ENCODE results near the gene EFCAB7. TPM values are rescaled to one million over a fixed set of nuclear protein-coding genes. Genes with fewer than 3 reads are reported as not detected.

Gene EFCAB7
- total and polyA plus RNA-seq, 2 of the 13 experiments (the other 11 are each of a cell fraction or from before 2014, with no cell fraction given), result 1.7 to 5.4 TPM

DNA sequence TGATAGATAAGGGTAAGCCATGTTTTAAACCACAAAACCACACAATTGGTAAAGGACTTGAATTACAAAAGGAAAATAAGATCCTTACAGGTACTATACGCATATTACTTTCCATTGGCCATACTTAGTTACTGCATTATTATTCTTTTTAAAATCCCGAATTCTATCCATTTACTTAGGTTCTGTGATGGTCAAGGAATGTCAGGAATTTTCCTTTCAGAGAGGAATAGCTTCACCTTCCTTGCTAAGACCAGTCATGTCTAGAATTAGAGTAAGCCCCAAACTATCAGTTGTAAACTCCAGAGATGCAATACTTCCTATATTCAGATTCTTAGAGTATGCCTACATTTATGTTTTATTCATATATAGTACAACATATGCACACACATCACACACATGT is 13.7 kb downstream of the EFCAB7 start:
- Histone ChIP-seq H3K4me2 (ENCODE audit: low read depth, low read length) (no peak overlapping the region), H3K79me2 (ENCODE audit: insufficient read depth, low read length) (no peaks in the 10 kb centered on the region), H3K36me3 (replicated peaks in 1 of 2; ENCODE audit: control insufficient read depth in 1 of 2, insufficient read depth in 2 of 2, low read length in 2 of 2) (no peaks in the 10 kb centered on the region), H3K27ac (ENCODE audit: extremely low read length, insufficient read depth, low read length) (no peak overlapping the region), H3K4me3 (replicated peaks in 1 of 3; ENCODE audit: insufficient read depth in 1 of 3, low read depth in 2 of 3, low read length in 3 of 3) (no peak overlapping the region), H3K9ac (ENCODE audit: insufficient read depth, low read depth, low read length) (no peak overlapping the region), H4K20me1 (ENCODE audit: insufficient read depth, low read length) (no peaks in the 10 kb centered on the region), H3K4me1 (ENCODE audit: insufficient read depth, low read length) (peaks cover 6% of the 10 kb centered on the region; the same call in 1 of the 2 replicates), H3K27me3 (ENCODE audit: control insufficient read depth in 1 of 2, insufficient read depth in 2 of 2, low read length in 2 of 2) (no peaks in the 10 kb centered on the region), H2AFZ (ENCODE audit: low read length) (no peak overlapping the region), H3K9me3 (ENCODE audit: low read length) (no peaks in the 10 kb centered on the region)
- FAIRE-seq, result no peak
- ATAC-seq, result no peak
- CTCF ChIA-PET (ENCODE audit: low intra/inter-chr PET ratio, low total read pairs), result no interaction called here
- no peak for DNase-seq (ENCODE audit: low spot score)
- BruUV-seq (replicated peaks), result no TSS peak
- in situ Hi-C loops (cut with HindIII; ENCODE audit: extremely low pct_ligation_motif_present, low pct_unique_long_range_greater_than_20kb), result loop anchor here (25.0 kb wide), 1 partner anchor 525 kb away; no protein-coding TSS in a partner anchor
- TF ChIP-seq, protein P1, sequence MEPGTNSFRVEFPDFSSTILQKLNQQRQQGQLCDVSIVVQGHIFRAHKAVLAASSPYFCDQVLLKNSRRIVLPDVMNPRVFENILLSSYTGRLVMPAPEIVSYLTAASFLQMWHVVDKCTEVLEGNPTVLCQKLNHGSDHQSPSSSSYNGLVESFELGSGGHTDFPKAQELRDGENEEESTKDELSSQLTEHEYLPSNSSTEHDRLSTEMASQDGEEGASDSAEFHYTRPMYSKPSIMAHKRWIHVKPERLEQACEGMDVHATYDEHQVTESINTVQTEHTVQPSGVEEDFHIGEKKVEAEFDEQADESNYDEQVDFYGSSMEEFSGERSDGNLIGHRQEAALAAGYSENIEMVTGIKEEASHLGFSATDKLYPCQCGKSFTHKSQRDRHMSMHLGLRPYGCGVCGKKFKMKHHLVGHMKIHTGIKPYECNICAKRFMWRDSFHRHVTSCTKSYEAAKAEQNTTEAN (CRISPR knock-in tag; conservative IDR thresholded peaks at IDR 0.05), result no peak
- TF ChIP-seq ZNF572 (CRISPR knock-in tag; IDR thresholded peaks at IDR 0.05), result no peak
- TF ChIP-seq AGO1 (IDR thresholded peaks at IDR 0.05; ENCODE audit: low read depth, low read length, poor library complexity, severe bottlenecking), result no peak
- TF ChIP-seq CREB1 (IDR thresholded peaks at IDR 0.05), result no peak
- no peak for TF ChIP-seq CREB1 (CRISPR knock-in tag; IDR thresholded peaks at IDR 0.05)
- TF ChIP-seq, protein P2, sequence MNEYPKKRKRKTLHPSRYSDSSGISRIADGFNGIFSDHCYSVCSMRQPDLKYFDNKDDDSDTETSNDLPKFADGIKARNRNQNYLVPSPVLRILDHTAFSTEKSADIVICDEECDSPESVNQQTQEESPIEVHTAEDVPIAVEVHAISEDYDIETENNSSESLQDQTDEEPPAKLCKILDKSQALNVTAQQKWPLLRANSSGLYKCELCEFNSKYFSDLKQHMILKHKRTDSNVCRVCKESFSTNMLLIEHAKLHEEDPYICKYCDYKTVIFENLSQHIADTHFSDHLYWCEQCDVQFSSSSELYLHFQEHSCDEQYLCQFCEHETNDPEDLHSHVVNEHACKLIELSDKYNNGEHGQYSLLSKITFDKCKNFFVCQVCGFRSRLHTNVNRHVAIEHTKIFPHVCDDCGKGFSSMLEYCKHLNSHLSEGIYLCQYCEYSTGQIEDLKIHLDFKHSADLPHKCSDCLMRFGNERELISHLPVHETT (CRISPR knock-in tag; conservative IDR thresholded peaks at IDR 0.05), result no peak
- no peak for TF ChIP-seq MYNN (CRISPR knock-in tag; IDR thresholded peaks at IDR 0.05; ENCODE audit: low read depth)
- TF ChIP-seq, protein P3, sequence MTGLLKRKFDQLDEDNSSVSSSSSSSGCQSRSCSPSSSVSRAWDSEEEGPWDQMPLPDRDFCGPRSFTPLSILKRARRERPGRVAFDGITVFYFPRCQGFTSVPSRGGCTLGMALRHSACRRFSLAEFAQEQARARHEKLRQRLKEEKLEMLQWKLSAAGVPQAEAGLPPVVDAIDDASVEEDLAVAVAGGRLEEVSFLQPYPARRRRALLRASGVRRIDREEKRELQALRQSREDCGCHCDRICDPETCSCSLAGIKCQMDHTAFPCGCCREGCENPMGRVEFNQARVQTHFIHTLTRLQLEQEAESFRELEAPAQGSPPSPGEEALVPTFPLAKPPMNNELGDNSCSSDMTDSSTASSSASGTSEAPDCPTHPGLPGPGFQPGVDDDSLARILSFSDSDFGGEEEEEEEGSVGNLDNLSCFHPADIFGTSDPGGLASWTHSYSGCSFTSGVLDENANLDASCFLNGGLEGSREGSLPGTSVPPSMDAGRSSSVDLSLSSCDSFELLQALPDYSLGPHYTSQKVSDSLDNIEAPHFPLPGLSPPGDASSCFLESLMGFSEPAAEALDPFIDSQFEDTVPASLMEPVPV (CRISPR knock-in tag; IDR thresholded peaks at IDR 0.05), result no peak
- TF ChIP-seq, protein P4, sequence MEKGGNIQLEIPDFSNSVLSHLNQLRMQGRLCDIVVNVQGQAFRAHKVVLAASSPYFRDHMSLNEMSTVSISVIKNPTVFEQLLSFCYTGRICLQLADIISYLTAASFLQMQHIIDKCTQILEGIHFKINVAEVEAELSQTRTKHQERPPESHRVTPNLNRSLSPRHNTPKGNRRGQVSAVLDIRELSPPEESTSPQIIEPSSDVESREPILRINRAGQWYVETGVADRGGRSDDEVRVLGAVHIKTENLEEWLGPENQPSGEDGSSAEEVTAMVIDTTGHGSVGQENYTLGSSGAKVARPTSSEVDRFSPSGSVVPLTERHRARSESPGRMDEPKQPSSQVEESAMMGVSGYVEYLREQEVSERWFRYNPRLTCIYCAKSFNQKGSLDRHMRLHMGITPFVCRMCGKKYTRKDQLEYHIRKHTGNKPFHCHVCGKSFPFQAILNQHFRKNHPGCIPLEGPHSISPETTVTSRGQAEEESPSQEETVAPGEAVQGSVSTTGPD (CRISPR knock-in tag; IDR thresholded peaks at IDR 0.05), result no peak
- TF ChIP-seq NR2F1 (CRISPR knock-in tag; IDR thresholded peaks at IDR 0.05), result no peak
- TF ChIP-seq, protein P5, sequence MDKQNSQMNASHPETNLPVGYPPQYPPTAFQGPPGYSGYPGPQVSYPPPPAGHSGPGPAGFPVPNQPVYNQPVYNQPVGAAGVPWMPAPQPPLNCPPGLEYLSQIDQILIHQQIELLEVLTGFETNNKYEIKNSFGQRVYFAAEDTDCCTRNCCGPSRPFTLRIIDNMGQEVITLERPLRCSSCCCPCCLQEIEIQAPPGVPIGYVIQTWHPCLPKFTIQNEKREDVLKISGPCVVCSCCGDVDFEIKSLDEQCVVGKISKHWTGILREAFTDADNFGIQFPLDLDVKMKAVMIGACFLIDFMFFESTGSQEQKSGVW (CRISPR knock-in tag; IDR thresholded peaks at IDR 0.05; ENCODE audit: borderline replicate concordance), result no peak
- TF ChIP-seq, protein P6, sequence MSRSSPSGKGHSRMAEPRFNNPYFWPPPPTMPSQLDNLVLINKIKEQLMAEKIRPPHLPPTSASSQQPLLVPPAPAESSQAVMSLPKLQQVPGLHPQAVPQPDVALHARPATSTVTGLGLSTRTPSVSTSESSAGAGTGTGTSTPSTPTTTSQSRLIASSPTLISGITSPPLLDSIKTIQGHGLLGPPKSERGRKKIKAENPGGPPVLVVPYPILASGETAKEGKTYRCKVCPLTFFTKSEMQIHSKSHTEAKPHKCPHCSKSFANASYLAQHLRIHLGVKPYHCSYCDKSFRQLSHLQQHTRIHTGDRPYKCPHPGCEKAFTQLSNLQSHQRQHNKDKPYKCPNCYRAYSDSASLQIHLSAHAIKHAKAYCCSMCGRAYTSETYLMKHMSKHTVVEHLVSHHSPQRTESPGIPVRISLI (CRISPR knock-in tag; IDR thresholded peaks at IDR 0.05; ENCODE audit: borderline replicate concordance), result no peak
- POLR2A ChIA-PET, result no interaction called here
- WGBS (ENCODE audit: low lambda C conversion rate), result 71% methylated on average over 2 of the region's 2 CpGs
- intact Hi-C loops (cut with micrococcal nuclease; ENCODE audit: unreplicated experiment), result loop anchor here (5.0 kb wide), 2 partner anchors 220 to 575 kb away; no protein-coding TSS in a partner anchor
